ENCODE data around the gene PPT2.
A peak's percentile ranks its signal among the peaks of the same experiment; 100 is the strongest.

The PPT2 gene

GRCh38 chr6:32190054-32190851 is 36.3 kb downstream of the PPT2 start, which contains the start of gene PBX2:
PBX2 (minus strand) TSS chr6:32190202; CDS start chr6:32189915, 287 bp downstream.
- H3K27ac ChIP-seq (replicated peaks), result peak within 1 kb of the TSS; percentile 95
- peak; percentile 93 to 94 for DNase-seq (ENCODE audit: low read depth in 1 of 2, low spot score in 1 of 2)
- H3K27me3 ChIP-seq (ENCODE audit: insufficient read depth, poor library complexity, severe bottlenecking), result no peaks in the 10 kb centered on the region
- H3K4me3 ChIP-seq (replicated peaks; ENCODE audit: insufficient read depth, low read length), result peak within 1 kb of the TSS; percentile 71
- TF ChIP-seq CTCF (IDR thresholded peaks at IDR 0.05; ENCODE audit: insufficient read depth, low read length), result no peak
- TF ChIP-seq POLR2AphosphoS5 (IDR thresholded peaks at IDR 0.05; ENCODE audit: low read depth), result peak; percentile 30; the same call in 1 of the 2 replicates
- TF ChIP-seq SPI1 (IDR thresholded peaks at IDR 0.05; ENCODE audit: borderline replicate concordance, low read depth), result peak; percentile 76

GRCh38 chr6:32190911-32191677 is 37.2 kb downstream of the PPT2 start:
- H3K4me3 ChIP-seq (replicated peaks; ENCODE audit: insufficient read depth, low read length), result peak overlapping the region; percentile 71
- H3K27me3 ChIP-seq (ENCODE audit: insufficient read depth, poor library complexity, severe bottlenecking), result no peaks in the 10 kb centered on the region
- H3K27ac ChIP-seq (replicated peaks), result peak overlapping the region; percentile 95
- no peak for TF ChIP-seq POLR2AphosphoS5 (IDR thresholded peaks at IDR 0.05; ENCODE audit: low read depth)
- TF ChIP-seq CTCF (IDR thresholded peaks at IDR 0.05; ENCODE audit: insufficient read depth, low read length), result no peak
- no peak for DNase-seq (ENCODE audit: low read depth in 1 of 2, low spot score in 1 of 2)

GRCh38 chr6:32191696-32192607 is 38.0 kb downstream of the PPT2 start:
- Histone ChIP-seq H3K4me3 (replicated peaks; ENCODE audit: insufficient read depth, low read length) (peak overlapping the region; percentile 71), H3K27me3 (ENCODE audit: insufficient read depth, poor library complexity, severe bottlenecking) (no peaks in the 10 kb centered on the region), H3K27ac (replicated peaks) (peak overlapping the region; percentile 95)
- TF ChIP-seq POLR2AphosphoS5 (IDR thresholded peaks at IDR 0.05; ENCODE audit: low read depth) (no peak), GABPA (IDR thresholded peaks at IDR 0.05; ENCODE audit: low read depth) (no peak), SPI1 (IDR thresholded peaks at IDR 0.05; ENCODE audit: borderline replicate concordance, low read depth) (no peak), CTCF (IDR thresholded peaks at IDR 0.05; ENCODE audit: insufficient read depth, low read length) (no peak), REST (IDR thresholded peaks at IDR 0.05; ENCODE audit: insufficient replicate concordance, low read depth) (no peak)
- DNase-seq (ENCODE audit: low read depth in 1 of 2, low spot score in 1 of 2), result no peak

DNA sequence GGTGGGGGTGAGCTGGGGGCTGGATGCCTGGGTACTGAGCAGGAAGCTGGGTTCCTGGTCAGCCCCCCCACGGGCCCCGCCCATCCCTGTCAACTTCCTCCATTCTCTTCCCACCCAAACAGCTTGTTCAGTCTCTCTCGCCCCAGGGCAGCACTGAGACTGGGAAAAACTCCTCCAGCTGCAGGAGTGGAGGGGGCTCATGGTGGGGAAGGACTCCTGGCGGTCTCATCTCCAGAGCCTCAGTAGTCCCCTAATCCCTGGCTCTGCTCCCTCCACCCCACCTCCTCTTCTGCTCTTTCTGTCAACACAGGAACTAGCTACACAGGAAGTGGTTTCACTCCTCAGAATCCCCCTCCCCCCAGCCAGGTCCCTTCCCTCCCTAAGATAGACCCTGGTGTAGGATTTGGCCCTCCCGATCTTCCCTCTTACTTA is 38.7 kb downstream of the PPT2 start, which contains the start of gene GPSM3:
GPSM3 (minus strand) TSS at position 36 of the 432 bp plus-strand sequence. CDS start 130 bp downstream, outside the sequence.
- Histone ChIP-seq H3K27ac (replicated peaks) (peak within 1 kb of the TSS; percentile 95), H3K27me3 (ENCODE audit: insufficient read depth, poor library complexity, severe bottlenecking) (no peaks in the 10 kb centered on the region), H3K4me3 (replicated peaks; ENCODE audit: insufficient read depth, low read length) (peak within 1 kb of the TSS; percentile 71)
- TF ChIP-seq CTCF (IDR thresholded peaks at IDR 0.05; ENCODE audit: insufficient read depth, low read length), result no peak
- peak; percentile 77; the same call in 1 of the 2 replicates for TF ChIP-seq SPI1 (IDR thresholded peaks at IDR 0.05; ENCODE audit: borderline replicate concordance, low read depth)
- TF ChIP-seq REST (IDR thresholded peaks at IDR 0.05; ENCODE audit: insufficient replicate concordance, low read depth), result peak; percentile 61
- TF ChIP-seq GABPA (IDR thresholded peaks at IDR 0.05; ENCODE audit: low read depth), result peak; percentile 83
- peak; percentile 83 for TF ChIP-seq POLR2AphosphoS5 (IDR thresholded peaks at IDR 0.05; ENCODE audit: low read depth)
- DNase-seq (ENCODE audit: low read depth in 1 of 2, low spot score in 1 of 2), result peak; percentile 88 to 90
